H9 (cell line): ENCODE data around the gene ITPR2. TPM values are rescaled to one million over a fixed set of nuclear protein-coding genes. Genes with fewer than 3 reads are reported as not detected.
A peak's percentile ranks its signal among the peaks of the same experiment; 100 is the strongest.

ENCODE experiments used
- DNase-seq: peaks from one replicate; pipeline ENCODE4 v3.0.0-alpha.2; 2017
- H2AFZ ChIP-seq: one replicate; pipeline ENCODE4 v1.6.1; 2013; ENCODE audit warnings: mild to moderate bottlenecking, low read length, control low read depth, moderate library complexity
- H2AK5ac ChIP-seq: 2 replicates; pipeline ENCODE4 v1.6.1; 2013; ENCODE audit warnings: low read length, control low read depth, mixed read lengths; ENCODE audit not compliant: insufficient read length
- H2BK120ac ChIP-seq: one replicate; pipeline ENCODE4 v1.6.1; 2013; ENCODE audit warnings: low read depth, mild to moderate bottlenecking, low read length, control low read depth, inconsistent platforms; ENCODE audit not compliant: poor library complexity, severe bottlenecking
- H2BK12ac ChIP-seq: 2 replicates; pipeline ENCODE4 v1.6.1; 2013; ENCODE audit warnings: low read length, control low read depth, mixed read lengths, low read depth; ENCODE audit not compliant: insufficient read length
- H2BK15ac ChIP-seq: 2 replicates; pipeline ENCODE4 v1.6.1; 2013; ENCODE audit warnings: low read depth, low read length, control low read depth
- H2BK20ac ChIP-seq: one replicate; pipeline ENCODE4 v1.6.1; 2013; ENCODE audit warnings: low read depth, mild to moderate bottlenecking, low read length, control low read depth, inconsistent platforms; ENCODE audit not compliant: poor library complexity, severe bottlenecking
- H2BK5ac ChIP-seq: 2 replicates; pipeline ENCODE4 v1.6.1; 2013; ENCODE audit warnings: low read length, control low read depth, mixed read lengths; ENCODE audit not compliant: insufficient read length
- H3K14ac ChIP-seq: 2 replicates; pipeline ENCODE4 v1.6.1; 2013; ENCODE audit warnings: low read length, control low read depth; ENCODE audit not compliant: insufficient read depth
- H3K18ac ChIP-seq: 2 replicates; pipeline ENCODE4 v1.6.1; 2013; ENCODE audit warnings: low read depth, mild to moderate bottlenecking, mixed read lengths, low read length, control low read depth; ENCODE audit not compliant: insufficient read length
- H3K23ac ChIP-seq: 2 replicates; pipeline ENCODE4 v1.6.1; 2013; ENCODE audit warnings: low read length, control low read depth, mixed read lengths, low read depth; ENCODE audit not compliant: insufficient read length
- H3K23me2 ChIP-seq: 2 replicates; pipeline ENCODE4 v1.6.1; 2013; ENCODE audit warnings: low read depth, mild to moderate bottlenecking, mixed read lengths, low read length, control low read depth; ENCODE audit not compliant: insufficient read length, poor library complexity, severe bottlenecking
- H3K27ac ChIP-seq: 2 replicates; pipeline ENCODE4 v1.5.1; 2013; ENCODE audit warnings: low read length, control low read depth, mixed read lengths, low read depth; ENCODE audit not compliant: insufficient read length
- H3K27me3 ChIP-seq: 2 replicates; pipeline ENCODE4 v1.6.1; 2013; ENCODE audit warnings: low read length, control low read depth, inconsistent platforms; ENCODE audit not compliant: insufficient read depth
- H3K4ac ChIP-seq: 2 replicates; pipeline ENCODE4 v1.6.1; 2013; ENCODE audit warnings: low read depth, mild to moderate bottlenecking, control low read depth, inconsistent platforms, low read length, moderate library complexity
- H3K4me1 ChIP-seq: 2 replicates; pipeline ENCODE4 v1.6.1; 2013; ENCODE audit warnings: low read length, control low read depth, inconsistent platforms; ENCODE audit not compliant: insufficient read depth
- H3K4me2 ChIP-seq: 2 replicates; pipeline ENCODE4 v1.6.1; 2013; ENCODE audit warnings: low read length, control low read depth, mixed read lengths; ENCODE audit not compliant: insufficient read length, insufficient read depth
- H3K56ac ChIP-seq: 2 replicates; pipeline ENCODE4 v1.6.1; 2013; ENCODE audit warnings: low read depth, mild to moderate bottlenecking, mixed read lengths, low read length, control low read depth; ENCODE audit not compliant: insufficient read length
- H3K79me1 ChIP-seq: 2 replicates; pipeline ENCODE4 v1.6.1; 2013; ENCODE audit warnings: low read depth, mild to moderate bottlenecking, moderate library complexity, low read length, control low read depth, inconsistent platforms; ENCODE audit not compliant: insufficient read depth, poor library complexity, severe bottlenecking
- H3K79me2 ChIP-seq: 2 replicates; pipeline ENCODE4 v1.6.1; 2013; ENCODE audit warnings: low read length, control low read depth, inconsistent platforms; ENCODE audit not compliant: insufficient read depth
- H3K9ac ChIP-seq: 2 replicates; pipeline ENCODE4 v1.6.1; 2013; ENCODE audit warnings: low read length, control low read depth, mixed read lengths; ENCODE audit not compliant: insufficient read length; ENCODE audit errors: extremely low read depth
- H3K9me3 ChIP-seq: one replicate; pipeline ENCODE4 v1.6.1; 2013; ENCODE audit warnings: low read depth, low read length, inconsistent platforms; ENCODE audit not compliant: control insufficient read depth
- H3T11ph ChIP-seq: one replicate; pipeline ENCODE4 v1.6.1; 2013; ENCODE audit warnings: mild to moderate bottlenecking, low read length, control low read depth, inconsistent platforms
- H4K20me1 ChIP-seq: one replicate; pipeline ENCODE4 v1.6.1; 2013; ENCODE audit not compliant: control insufficient read depth, insufficient read length, insufficient read depth
- H4K5ac ChIP-seq: 2 replicates; pipeline ENCODE4 v1.6.1; 2013; ENCODE audit warnings: low read depth, mild to moderate bottlenecking, mixed read lengths, low read length, control low read depth; ENCODE audit not compliant: insufficient read length
- H4K8ac ChIP-seq: replicated peaks from 2 replicates; pipeline ENCODE4 v1.6.1; 2013; ENCODE audit warnings: low read length, control low read depth, mixed read lengths, low read depth; ENCODE audit not compliant: insufficient read length
- H4K91ac ChIP-seq: 2 replicates; pipeline ENCODE4 v1.6.1; 2013; ENCODE audit warnings: low read depth, mild to moderate bottlenecking, moderate library complexity, mixed read lengths, low read length, control low read depth; ENCODE audit not compliant: insufficient read length
- H3K27ac Mint-ChIP-seq, 3 experiments: 2 replicates in 2 of 3; 3 replicates in 1 of 3; pipeline ENCODE4 v1.8.0; 2020 to 2021; ENCODE audit warnings: mixed read lengths in 3 of 3, mild to moderate bottlenecking in 1 of 3, moderate library complexity in 1 of 3
- H3K27me3 Mint-ChIP-seq: 2 replicates; pipeline ENCODE4 v1.8.0; 2021; ENCODE audit warnings: low read depth, mild to moderate bottlenecking, moderate library complexity, mixed read lengths
- H3K36me3 Mint-ChIP-seq, 3 experiments: 2 replicates in 2 of 3; 3 replicates in 1 of 3; pipeline ENCODE4 v1.8.0; 2020 to 2021; ENCODE audit warnings: low read depth in 3 of 3, mixed read lengths in 3 of 3; ENCODE audit not compliant: insufficient read depth in 1 of 3
- H3K4me1 Mint-ChIP-seq, 2 experiments: 2 replicates each; pipeline ENCODE4 v1.8.0; 2020; ENCODE audit warnings: mixed read lengths in 2 of 2
- H3K4me3 Mint-ChIP-seq, 2 experiments: 2 replicates in 1 of 2; 3 replicates in 1 of 2; pipeline ENCODE4 v1.8.0; 2020 to 2021; ENCODE audit warnings: mild to moderate bottlenecking in 2 of 2, mixed read lengths in 2 of 2, moderate library complexity in 1 of 2
- H3K9me3 Mint-ChIP-seq, 2 experiments: 2 replicates in 1 of 2; 3 replicates in 1 of 2; pipeline ENCODE4 v1.8.0; 2020; ENCODE audit warnings: mild to moderate bottlenecking in 2 of 2, mixed read lengths in 2 of 2, moderate library complexity in 1 of 2
- CTCF ChIP-seq: fragments of 200-600 bp; sonication (generic); conservative IDR thresholded peaks from 3 replicates; pipeline ENCODE4 v1.8.0; 2021; ENCODE audit warnings: antibody characterized with exemption, mild to moderate bottlenecking
- WGBS: extraction: QIAGEN DNeasy Blood & Tissue Kit; methylation state at CpG from one replicate; pipeline ENCODE4 v1.1.7; 2013; ENCODE audit warnings: missing lambda C conversion rate, low lambda C conversion rate, mixed read lengths; ENCODE audit not compliant: insufficient read length; ENCODE audit errors: extremely low coverage; 5-methylcytosine and 5-hydroxymethylcytosine counted together
- total RNA-seq: library from RNA; stranded (reverse); gene quantifications from 2 replicates; pipeline ENCODE4 v1.2.1, GENCODE V29; 2021

ITPR2 gene
- total RNA-seq, 1 experiment from 2014 or later = 14.8 TPM

- no peaks in the 10 kb centered on the region for H3K4me1 ChIP-seq
- H3K56ac ChIP-seq = no peak overlapping the region
- H3K4me2 ChIP-seq = no peak overlapping the region
- H2BK120ac ChIP-seq = no peak overlapping the region
- no peak overlapping the region for H3K23ac ChIP-seq
- H4K20me1 ChIP-seq = no peaks in the 10 kb centered on the region
- no peaks in the 10 kb centered on the region for H3K27me3 ChIP-seq
- no peak overlapping the region for H4K5ac ChIP-seq
- H3K79me2 ChIP-seq = no peaks in the 10 kb centered on the region
- H3K9me3 ChIP-seq = no peaks in the 10 kb centered on the region
- H3K27me3 Mint-ChIP-seq = no peaks in the 10 kb centered on the region; the same call in 1 of the 2 replicates
- H2BK20ac ChIP-seq = no peak overlapping the region
- TF ChIP-seq CTCF = no peak
- 0 out of 7 replicates have a peak overlapping the region, but pooled peaks of 1 of the 3 experiments have one; percentile 49 for H3K27ac Mint-ChIP-seq
- H2BK5ac ChIP-seq = no peak overlapping the region
- no peak overlapping the region for H2BK12ac ChIP-seq
- no peak overlapping the region for H3K4me3 Mint-ChIP-seq
- no peak overlapping the region for H3K18ac ChIP-seq
- H3K4ac ChIP-seq = no peak overlapping the region
- H3K4me1 Mint-ChIP-seq = peaks cover 3 to 4% of the 10 kb centered on the region in 2 experiments; a peak in 3 of 4 replicates
- no peaks in the 10 kb centered on the region; a peak in 1 of 5 replicates for H3K9me3 Mint-ChIP-seq
- H3K27ac ChIP-seq = no peak overlapping the region
- H4K8ac ChIP-seq = no peak overlapping the region
- no peak overlapping the region for H2BK15ac ChIP-seq
- WGBS = no CpG with 5 or more reads among the region's 5 CpGs
- H3K36me3 Mint-ChIP-seq = peaks cover 0 to 2% (median 0%) of the 10 kb centered on the region in 3 experiments; a peak in 1 of 7 replicates
- no peak overlapping the region for H4K91ac ChIP-seq
- no peaks in the 10 kb centered on the region for H3K79me1 ChIP-seq
- no peak overlapping the region for H3K14ac ChIP-seq
- H2AFZ ChIP-seq = no peak overlapping the region
- no peak overlapping the region for H3T11ph ChIP-seq
- no peak overlapping the region for H3K9ac ChIP-seq
- H2AK5ac ChIP-seq = no peak overlapping the region
- no peaks in the 10 kb centered on the region for H3K23me2 ChIP-seq
- DNase-seq = no peak
Observed at GRCh38 chr12:26359576-26359975, 473.4 kb downstream of the ITPR2 start.
